HG03558 (cell line): Measurements from ENCODE around the gene KCNH6.
A peak's percentile ranks its signal among the peaks of the same experiment; 100 is the strongest.

Source experiments
- ATAC-seq: cut with Tn5 transposase; IDR thresholded peaks from one replicate; pipeline ENCODE4 v1.9.1; 2021; ENCODE audit warnings: moderate number of reproducible peaks; ENCODE audit not compliant: unreplicated experiment; ENCODE audit errors: extremely low read depth

KCNH6 gene

GRCh38 chr17:63549289-63549945 lies 26.3 kb downstream of the KCNH6 start:
- ATAC-seq, result peak; percentile 0

DNA sequence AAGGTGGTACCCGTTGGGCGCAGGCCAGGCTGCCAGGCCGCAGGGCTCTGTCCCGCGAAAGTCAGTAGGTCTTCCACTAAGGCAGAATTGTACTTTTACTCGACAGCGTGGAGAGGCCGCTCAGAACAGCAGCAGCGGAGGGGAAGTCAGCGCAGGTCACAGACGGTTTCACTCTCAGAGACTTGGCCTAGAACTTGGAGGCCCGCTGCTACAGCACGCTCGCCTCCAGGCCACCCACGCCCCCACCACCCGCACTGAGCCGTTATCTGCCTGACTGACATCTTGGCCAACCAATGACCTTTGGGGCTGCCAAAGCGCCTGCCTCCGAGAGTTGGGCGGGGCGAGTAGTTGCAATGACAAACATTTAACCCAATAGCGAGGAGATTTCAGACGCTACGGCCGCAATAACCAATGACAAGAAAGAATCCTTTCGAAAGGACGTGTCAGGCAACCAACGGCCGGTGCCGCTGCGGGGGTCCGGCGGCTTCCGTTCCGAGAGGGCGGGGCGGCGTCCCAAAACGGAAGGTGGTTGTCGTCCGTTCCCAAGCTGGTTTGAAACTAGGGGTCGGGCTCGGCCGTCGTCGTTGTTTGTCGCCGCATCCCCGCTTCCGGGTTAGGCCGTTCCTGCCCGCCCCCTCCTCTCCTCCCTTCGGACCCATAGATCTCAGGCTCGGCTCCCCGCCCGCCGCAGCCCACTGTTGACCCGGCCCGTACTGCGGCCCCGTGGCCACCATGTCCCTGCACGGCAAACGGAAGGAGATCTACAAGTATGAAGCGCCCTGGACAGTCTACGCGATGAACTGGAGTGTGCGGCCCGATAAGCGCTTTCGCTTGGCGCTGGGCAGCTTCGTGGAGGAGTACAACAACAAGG lies 27.0 kb downstream of the KCNH6 start, which contains the start of gene DCAF7:
TSS of gene DCAF7 (plus strand) at position 532 of the 871 bp plus-strand sequence. CDS start at position 733, 201 bp downstream.
- ATAC-seq, result peak; percentile 93

DNA sequence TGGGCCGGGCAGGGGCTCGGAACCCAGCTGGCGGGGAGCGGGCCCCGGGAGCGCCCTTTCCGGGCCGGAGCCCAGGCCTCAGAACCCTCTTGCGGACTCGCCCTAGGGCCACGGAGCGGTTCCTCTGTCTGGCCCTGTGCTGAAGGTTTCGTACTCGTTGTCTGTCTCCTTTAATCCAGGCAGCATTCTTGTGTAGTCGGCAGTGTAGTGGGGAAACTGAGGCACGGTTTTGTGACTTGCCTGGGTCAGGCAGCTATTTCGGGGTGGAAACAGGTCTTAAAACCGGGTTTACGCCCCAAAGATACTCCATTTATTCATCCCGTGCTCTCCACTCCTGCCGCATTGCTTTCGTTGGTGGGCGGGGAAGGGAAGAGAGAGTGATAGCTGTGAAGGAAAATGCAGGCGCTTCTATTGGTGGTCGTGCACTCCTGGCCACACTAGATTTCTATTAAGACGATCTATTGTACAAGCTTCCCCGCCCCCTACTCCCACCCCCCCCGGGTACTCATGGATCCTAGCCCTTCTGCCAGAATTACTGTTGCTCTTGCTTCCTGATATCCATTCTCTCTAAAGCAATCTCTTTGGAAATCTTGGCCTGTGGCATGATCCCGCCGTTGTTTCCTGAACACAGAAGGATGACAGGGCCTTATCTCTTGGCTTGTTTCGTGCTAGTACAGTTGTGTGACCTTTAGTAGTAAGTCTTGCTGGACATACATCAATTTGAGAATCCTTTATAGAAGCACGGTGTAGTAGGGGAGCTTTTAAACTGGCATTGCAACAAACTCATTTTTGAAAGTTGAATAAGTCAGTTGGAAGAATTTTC lies 27.9 kb downstream of the KCNH6 start:
- no peak for ATAC-seq

DNA sequence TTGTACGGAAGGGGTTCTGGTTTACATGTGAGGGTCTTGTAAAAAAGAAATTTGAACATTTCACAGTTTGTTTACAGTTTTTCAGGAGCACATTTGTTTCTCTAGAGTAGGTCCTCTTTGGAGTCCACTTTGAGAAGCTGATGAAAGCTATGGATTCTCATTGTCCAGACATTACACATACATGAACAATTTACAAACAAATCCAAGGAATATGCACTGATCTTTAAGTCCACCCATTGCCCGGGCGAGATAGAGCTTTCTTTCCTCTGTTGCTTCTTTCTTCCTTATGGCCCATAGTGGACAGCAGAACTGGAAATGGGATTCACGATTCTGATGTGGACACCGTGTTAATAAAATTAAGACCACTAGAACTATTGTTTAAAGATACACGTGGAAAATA lies 29.1 kb downstream of the KCNH6 start:
- no peak for ATAC-seq

DNA sequence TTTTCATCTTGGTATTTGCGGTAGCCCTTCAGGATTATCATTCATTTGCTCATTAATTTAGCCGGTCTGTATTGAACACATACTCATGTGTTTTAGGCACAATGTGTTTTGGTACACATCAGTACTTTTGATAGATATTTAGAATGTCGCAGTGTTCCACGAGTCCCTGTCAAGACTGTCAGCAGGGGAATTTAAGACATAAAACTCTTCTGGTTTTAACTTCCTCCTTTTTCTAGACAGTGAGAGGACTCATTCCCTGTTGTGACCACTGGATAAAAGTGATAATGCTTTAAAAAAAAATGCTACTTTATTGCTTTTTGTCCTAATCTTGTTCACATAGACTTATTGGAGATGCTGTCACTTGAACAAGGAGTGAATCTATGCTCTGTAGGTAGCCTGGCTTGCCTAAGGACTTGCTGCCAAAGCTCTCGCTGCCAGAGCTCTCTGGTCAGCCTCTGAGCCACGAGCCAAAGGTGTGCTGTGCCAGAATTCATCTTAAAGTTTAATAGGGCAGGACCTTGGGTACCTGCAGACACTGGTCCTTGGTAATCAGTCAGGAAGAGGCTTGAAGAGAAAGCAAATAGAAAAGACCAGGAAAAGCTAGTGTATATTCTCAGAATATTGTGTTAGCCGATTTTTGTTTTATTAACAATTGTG lies 32.5 kb downstream of the KCNH6 start:
- no peak for ATAC-seq

DNA sequence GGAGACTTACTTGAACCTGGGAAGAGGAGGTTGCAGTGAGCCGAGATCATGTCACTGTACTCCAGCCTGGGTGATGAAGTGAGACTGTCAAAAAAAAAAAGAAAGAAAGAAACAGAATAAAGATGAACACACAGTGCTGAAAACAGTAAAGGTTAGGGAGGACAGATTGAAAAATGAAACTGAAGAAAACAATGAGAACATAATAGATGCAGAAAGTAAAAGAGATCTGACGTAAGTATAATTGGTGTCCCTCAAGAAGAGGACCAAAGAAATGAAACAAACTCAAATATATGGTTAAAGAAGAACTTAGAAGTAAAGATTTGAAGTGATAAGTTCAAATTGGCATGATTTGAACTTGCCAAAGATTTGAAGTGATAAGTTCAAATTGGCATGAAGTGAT lies 34.3 kb downstream of the KCNH6 start:
- no peak for ATAC-seq

- ATAC-seq, result no peak
Measured at GRCh38 chr17:63558441-63558840, 35.3 kb downstream of the KCNH6 start.

DNA sequence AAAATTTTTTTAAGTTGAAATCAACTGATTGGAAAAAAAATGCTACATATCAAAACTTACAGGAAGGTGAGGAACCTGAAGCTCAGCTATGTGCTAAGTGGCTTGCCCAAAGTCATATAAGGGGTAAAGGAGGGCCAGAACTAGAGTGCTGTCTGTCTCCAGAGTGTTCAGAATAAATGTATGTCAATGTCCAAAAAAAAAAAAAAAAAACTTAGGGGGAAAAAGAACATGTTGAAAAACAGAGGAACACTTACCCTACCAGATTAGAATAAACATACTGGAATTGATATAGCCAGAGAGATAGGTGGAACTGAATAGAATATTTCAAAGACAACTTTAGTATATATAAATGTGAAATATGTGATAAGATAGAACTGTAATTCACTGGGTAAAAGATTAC lies 38.7 kb downstream of the KCNH6 start:
- no peak for ATAC-seq

- no peak for ATAC-seq
Measured at GRCh38 chr17:63563339-63563738, 40.2 kb downstream of the KCNH6 start.

- no peak for ATAC-seq
Measured at GRCh38 chr17:63564562-63564961, 41.4 kb downstream of the KCNH6 start.

DNA sequence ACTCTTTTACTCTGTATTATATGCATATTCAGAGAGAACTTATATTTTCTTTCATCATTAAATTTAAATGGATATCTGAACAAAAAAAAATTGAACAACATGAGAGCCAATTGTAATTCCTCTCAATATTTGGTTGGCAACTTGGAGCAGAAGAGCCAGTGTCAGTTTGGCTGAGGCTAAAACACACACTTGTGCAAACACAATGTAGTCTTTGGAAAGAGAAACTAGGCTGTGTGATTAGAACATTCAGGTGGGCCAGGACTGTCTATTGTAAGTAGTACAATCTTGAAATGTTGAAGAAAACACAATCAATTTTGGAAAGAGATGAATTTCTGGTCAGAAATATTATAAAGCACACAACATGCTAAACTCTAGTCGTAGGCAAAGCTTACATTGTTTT lies 44.1 kb downstream of the KCNH6 start:
- ATAC-seq, result no peak

DNA sequence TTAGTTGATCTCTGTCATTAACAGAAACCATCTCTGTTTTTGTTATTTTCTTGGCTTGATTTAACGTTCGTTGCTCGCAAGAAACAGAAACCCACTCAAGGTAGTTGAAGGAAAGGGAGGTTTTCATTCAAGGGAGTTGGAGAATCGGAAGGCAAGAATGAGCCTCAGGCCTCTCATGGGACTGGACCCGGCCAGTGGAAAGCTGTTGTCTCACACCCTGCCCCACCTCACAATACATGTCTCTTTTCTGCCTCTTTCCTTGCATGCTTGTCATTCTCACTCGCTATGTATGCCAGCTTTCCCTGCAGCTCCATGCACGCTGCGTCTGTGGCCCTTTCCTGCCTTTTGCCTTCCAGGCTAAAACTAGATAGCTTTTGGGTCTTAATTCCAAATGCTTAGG lies 45.4 kb downstream of the KCNH6 start:
- ATAC-seq, result no peak

DNA sequence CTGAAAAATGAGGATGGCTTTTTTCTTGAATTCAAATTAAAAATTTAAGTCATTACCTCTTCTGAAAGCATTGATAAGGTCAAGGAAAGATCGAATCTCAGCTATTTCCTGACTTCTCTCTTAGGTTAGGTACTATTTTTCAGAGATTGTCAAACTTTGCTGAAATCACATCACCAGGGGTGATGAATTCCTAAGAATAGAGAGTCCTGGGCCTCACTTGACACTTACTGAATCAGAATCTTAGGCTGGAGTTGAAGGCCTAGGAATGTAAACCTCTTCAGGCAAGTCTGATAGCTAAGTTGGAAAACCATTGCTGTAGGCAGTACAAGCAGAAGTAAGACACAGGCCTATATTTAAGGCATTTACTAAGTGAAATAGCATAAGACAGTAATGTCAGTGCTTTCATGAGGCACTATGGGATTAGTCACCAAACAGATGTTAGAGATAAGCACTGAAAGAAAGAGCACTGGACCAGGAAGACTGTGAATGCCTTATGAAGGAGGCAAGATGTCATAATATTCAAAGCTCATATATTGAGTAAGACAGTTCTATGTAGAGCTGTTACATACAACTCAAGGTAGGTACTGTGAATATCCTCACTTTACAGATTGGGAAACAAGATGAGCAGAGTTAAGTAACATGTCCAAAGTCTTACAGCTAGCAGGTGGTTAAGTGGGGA lies 48.6 kb downstream of the KCNH6 start:
- ATAC-seq, result no peak

DNA sequence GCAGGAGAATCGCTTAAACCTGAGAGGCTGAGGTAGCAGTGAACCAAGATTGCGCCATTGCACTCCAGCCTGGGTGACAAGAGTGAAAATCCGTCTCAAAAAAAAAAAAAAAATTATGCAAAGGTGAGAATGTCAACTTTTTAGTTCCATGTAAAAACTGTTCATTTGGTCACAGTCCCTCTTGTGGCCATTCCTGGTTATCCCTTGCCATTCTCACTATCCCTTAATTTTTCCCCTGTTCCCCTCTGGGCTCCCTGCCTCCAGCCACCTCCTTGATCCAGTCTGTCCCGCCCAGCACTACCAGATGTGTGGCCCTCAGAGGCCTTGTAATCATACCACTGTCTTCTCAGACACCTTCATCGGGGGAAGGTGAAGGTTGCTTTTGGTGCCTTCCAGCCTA lies 50.5 kb downstream of the KCNH6 start:
- no peak for ATAC-seq

DNA sequence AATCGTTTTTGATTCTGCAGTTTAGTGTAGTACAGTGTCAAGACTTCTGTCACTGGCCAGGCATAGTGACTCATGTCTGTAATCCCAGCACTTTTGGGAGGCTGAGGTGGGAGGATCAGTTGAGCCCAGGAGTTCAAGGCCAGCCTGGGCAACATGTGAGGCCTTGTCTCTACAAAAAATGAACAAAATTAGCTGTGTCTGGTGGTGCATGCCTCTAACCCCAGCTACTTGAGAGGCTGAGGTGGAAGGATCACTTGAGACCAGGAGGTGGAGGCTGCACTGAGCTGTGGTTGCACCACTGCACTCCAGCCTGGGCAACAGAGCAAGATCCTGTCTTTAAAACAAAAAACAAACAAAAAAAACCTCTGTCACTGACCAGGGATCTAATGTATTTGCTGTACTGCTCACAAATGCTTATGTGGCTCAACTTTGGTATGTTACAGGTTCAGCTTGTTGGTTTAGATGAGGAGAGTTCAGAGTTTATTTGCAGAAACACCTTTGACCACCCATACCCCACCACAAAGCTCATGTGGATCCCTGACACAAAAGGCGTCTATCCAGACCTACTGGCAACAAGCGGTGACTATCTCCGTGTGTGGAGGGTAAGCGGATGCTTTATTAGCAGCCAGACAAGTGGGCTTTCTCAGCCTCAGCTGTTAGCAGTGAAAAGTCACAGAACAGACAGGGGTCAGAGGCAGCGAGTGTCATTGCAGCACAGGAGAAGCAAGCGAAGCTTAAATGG lies 55.0 kb downstream of the KCNH6 start:
- no peak for ATAC-seq

DNA sequence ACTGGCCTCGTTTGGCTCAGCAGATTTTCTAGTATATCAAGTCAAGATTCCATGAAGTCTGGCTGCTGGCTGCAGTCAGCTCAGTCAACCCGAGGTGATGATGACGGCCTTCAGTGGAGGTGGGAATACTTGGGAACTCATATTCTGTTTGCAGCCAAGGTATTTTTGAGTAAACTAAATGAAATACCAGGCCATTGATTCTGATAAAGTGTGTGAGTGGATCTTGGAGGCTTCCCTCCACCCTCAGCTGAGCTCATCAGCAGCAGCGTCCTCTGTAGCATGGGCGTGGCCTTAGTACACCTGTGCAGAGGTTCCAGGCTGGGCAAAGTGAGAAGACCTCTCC lies 55.6 kb downstream of the KCNH6 start:
- no peak for ATAC-seq

DNA sequence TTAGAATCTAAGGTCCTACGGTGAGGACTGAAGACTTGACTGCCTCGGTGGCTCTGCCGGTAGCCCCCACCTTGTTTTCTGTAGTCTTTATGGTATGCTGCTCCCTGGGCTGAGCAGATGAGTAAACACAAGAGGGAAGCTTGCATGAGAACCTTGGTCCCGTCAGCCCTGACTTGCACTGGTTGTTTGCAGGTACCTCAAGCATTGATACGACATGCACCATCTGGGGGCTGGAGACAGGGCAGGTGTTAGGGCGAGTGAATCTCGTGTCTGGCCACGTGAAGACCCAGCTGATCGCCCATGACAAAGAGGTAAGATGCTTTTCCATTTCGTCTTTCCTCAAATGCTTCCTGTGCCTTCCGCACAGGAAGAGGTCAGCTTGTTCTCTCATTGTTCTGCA lies 56.5 kb downstream of the KCNH6 start:
- ATAC-seq, result no peak

DNA sequence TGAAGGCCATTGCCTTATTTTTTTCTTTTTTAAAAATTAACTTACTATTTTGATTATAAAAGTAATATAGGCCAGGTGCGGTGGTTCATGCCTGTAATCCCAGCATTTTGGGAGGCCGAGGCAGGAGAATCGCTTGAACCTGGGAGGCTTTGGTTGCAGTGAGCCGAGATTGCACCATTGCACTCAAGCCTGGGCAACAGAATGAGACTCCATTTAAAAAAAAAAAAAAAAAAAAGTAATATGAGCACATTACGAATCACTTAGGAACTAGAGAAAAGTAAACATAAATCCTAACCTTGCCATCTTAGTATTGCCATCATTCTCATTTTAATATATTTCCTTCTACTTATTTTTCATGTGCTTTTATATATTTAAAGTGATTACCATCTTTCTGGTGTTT lies 64.6 kb downstream of the KCNH6 start:
- ATAC-seq, result no peak

DNA sequence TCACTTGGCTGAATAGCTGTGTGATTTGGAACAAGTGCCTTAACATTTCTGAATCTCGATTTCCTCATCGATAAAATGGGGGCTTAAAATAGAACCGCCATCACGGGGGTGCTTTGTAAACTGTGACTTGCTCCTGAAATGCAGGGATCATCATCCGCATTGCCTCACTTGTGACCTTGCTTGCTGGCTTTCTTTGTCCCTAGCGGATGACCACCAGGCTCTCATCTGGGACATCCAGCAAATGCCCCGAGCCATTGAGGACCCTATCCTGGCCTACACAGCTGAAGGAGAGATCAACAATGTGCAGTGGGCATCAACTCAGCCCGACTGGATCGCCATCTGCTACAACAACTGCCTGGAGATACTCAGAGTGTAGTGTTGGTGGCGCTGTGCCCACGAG lies 65.6 kb downstream of the KCNH6 start:
- no peak for ATAC-seq
